Mesendoderm (in vitro differentiated cells): ENCODE data around the gene CHD9.

Experiments
- DNase-seq: peaks from one replicate; pipeline ENCODE4 v3.0.0; 2013
- H2AK5ac ChIP-seq: 2 replicates; pipeline ENCODE4 v1.6.1; 2013; ENCODE audit warnings: low read length, inconsistent platforms
- H2BK120ac ChIP-seq: 2 replicates; pipeline ENCODE4 v1.6.1; 2013; ENCODE audit warnings: low read depth, mild to moderate bottlenecking, low read length, moderate library complexity, mixed read lengths
- H2BK15ac ChIP-seq: replicated peaks from 2 replicates; pipeline ENCODE4 v1.6.1; 2013; ENCODE audit warnings: low read depth, mild to moderate bottlenecking, moderate library complexity
- H2BK5ac ChIP-seq: 2 replicates; pipeline ENCODE4 v1.6.1; 2013; ENCODE audit warnings: low read length, inconsistent platforms
- H3K18ac ChIP-seq: 2 replicates; pipeline ENCODE4 v1.6.1; 2013; ENCODE audit warnings: mild to moderate bottlenecking, low read length, mixed read lengths
- H3K23ac ChIP-seq: one replicate; pipeline ENCODE4 v1.6.1; 2013; ENCODE audit warnings: low read length
- H3K27ac ChIP-seq: 2 replicates; pipeline ENCODE4 v1.5.1; 2013; ENCODE audit warnings: low read depth, mild to moderate bottlenecking, inconsistent platforms, low read length, moderate library complexity
- H3K27me3 ChIP-seq: 2 replicates; pipeline ENCODE4 v1.6.1; 2013; ENCODE audit warnings: low read length, control low read depth, mild to moderate bottlenecking, inconsistent platforms; ENCODE audit not compliant: insufficient read depth, poor library complexity
- H3K36me3 ChIP-seq: 2 replicates; pipeline ENCODE4 v1.6.1; 2013; ENCODE audit warnings: low read length, inconsistent platforms; ENCODE audit not compliant: control insufficient read depth, insufficient read depth
- H3K4ac ChIP-seq: one replicate; pipeline ENCODE4 v1.6.1; 2013; ENCODE audit warnings: low read depth, mild to moderate bottlenecking, low read length, moderate library complexity
- H3K4me1 ChIP-seq: 2 replicates; pipeline ENCODE4 v1.6.1; 2013; ENCODE audit warnings: low read depth, low read length, inconsistent platforms; ENCODE audit not compliant: control insufficient read depth
- H3K4me2 ChIP-seq: 2 replicates; pipeline ENCODE4 v1.6.1; 2013; ENCODE audit warnings: low read length
- H3K4me3 ChIP-seq: 2 replicates; pipeline ENCODE4 v1.5.1; 2013; ENCODE audit warnings: mild to moderate bottlenecking, low read length
- H3K56ac ChIP-seq: one replicate; pipeline ENCODE4 v1.6.1; 2013; ENCODE audit warnings: low read length
- H3K79me1 ChIP-seq: 2 replicates; pipeline ENCODE4 v1.6.1; 2013; ENCODE audit warnings: low read length, inconsistent platforms
- H3K79me2 ChIP-seq: 2 replicates; pipeline ENCODE4 v1.6.1; 2013; ENCODE audit warnings: mild to moderate bottlenecking, low read length; ENCODE audit not compliant: control insufficient read depth, insufficient read depth
- H3K9ac ChIP-seq: 2 replicates; pipeline ENCODE4 v1.6.1; 2013; ENCODE audit warnings: low read length, inconsistent platforms
- H4K5ac ChIP-seq: one replicate; pipeline ENCODE4 v1.6.1; 2013; ENCODE audit warnings: low read length
- H4K8ac ChIP-seq: one replicate; pipeline ENCODE4 v1.6.1; 2013; ENCODE audit warnings: low read depth, mild to moderate bottlenecking, control low read depth, low read length, moderate library complexity
- WGBS: extraction: QIAGEN DNeasy Blood & Tissue Kit; methylation state at CpG from one replicate; pipeline ENCODE4 v1.1.7; 2013; ENCODE audit warnings: low lambda C conversion rate, missing lambda C conversion rate; ENCODE audit not compliant: insufficient coverage; ENCODE audit errors: extremely low coverage; 5-methylcytosine and 5-hydroxymethylcytosine counted together

The CHD9 gene

GRCh38 chr16:53121043-53121620 is 66.3 kb downstream of the CHD9 start:
- H3K4me2 ChIP-seq: no peak overlapping the region
- H3K56ac ChIP-seq: no peak overlapping the region
- H3K23ac ChIP-seq: no peak overlapping the region
- no CpG with 5 or more reads among the region's 2 CpGs for WGBS
- H3K9ac ChIP-seq: no peak overlapping the region
- no peak overlapping the region for H4K8ac ChIP-seq
- no peaks in the 10 kb centered on the region for H3K79me2 ChIP-seq
- H3K27me3 ChIP-seq: no peaks in the 10 kb centered on the region
- H2BK5ac ChIP-seq: no peak overlapping the region
- H3K18ac ChIP-seq: no peak overlapping the region
- H2AK5ac ChIP-seq: no peak overlapping the region
- no peak overlapping the region for H3K4me3 ChIP-seq
- no peak overlapping the region for H3K4ac ChIP-seq
- H3K36me3 ChIP-seq: no peaks in the 10 kb centered on the region
- no peaks in the 10 kb centered on the region for H3K4me1 ChIP-seq
- no peak overlapping the region for H3K27ac ChIP-seq
- DNase-seq: no peak
- no peak overlapping the region for H4K5ac ChIP-seq
- no peak overlapping the region for H2BK120ac ChIP-seq
- no peaks in the 10 kb centered on the region for H3K79me1 ChIP-seq
- H2BK15ac ChIP-seq: no peak overlapping the region

- Histone ChIP-seq H2AK5ac (no peak overlapping the region), H2BK15ac (no peak overlapping the region), H3K36me3 (no peaks in the 10 kb centered on the region), H3K4me2 (no peak overlapping the region), H3K9ac (no peak overlapping the region), H4K5ac (no peak overlapping the region), H3K56ac (no peak overlapping the region), H3K23ac (no peak overlapping the region), H3K79me1 (no peaks in the 10 kb centered on the region), H2BK5ac (no peak overlapping the region), H3K27me3 (no peaks in the 10 kb centered on the region), H2BK120ac (no peak overlapping the region), H3K79me2 (no peaks in the 10 kb centered on the region), H3K27ac (no peak overlapping the region), H3K4me1 (no peaks in the 10 kb centered on the region), H4K8ac (no peak overlapping the region), H3K18ac (no peak overlapping the region), H3K4me3 (no peak overlapping the region), H3K4ac (no peak overlapping the region)
- no peak for DNase-seq
- no CpG with 5 or more reads among the region's 1 CpG for WGBS
Measured at GRCh38 chr16:53121661-53122060, 66.9 kb downstream of the CHD9 start.

- Histone ChIP-seq H4K8ac (no peak overlapping the region), H3K4me3 (no peak overlapping the region), H3K36me3 (no peaks in the 10 kb centered on the region), H3K56ac (no peak overlapping the region), H2BK120ac (no peak overlapping the region), H3K27ac (no peak overlapping the region), H3K4me1 (no peaks in the 10 kb centered on the region), H3K27me3 (no peaks in the 10 kb centered on the region), H3K79me1 (no peaks in the 10 kb centered on the region), H2BK15ac (no peak overlapping the region), H3K4me2 (no peak overlapping the region), H3K4ac (no peak overlapping the region), H4K5ac (no peak overlapping the region), H3K9ac (no peak overlapping the region), H3K79me2 (no peaks in the 10 kb centered on the region), H2BK5ac (no peak overlapping the region), H3K18ac (no peak overlapping the region), H3K23ac (no peak overlapping the region), H2AK5ac (no peak overlapping the region)
- DNase-seq: no peak
- WGBS: no CpG with 5 or more reads among the region's 3 CpGs
Measured at GRCh38 chr16:53123747-53124146, 69.0 kb downstream of the CHD9 start.

- Histone ChIP-seq H3K4me2 (no peak overlapping the region), H2BK120ac (no peak overlapping the region)
Measured at GRCh38 chr16:53126390-53126789, 71.6 kb downstream of the CHD9 start.

GRCh38 chr16:53129281-53130158 is 74.7 kb downstream of the CHD9 start:
- H3K27ac ChIP-seq: peak overlapping the region; percentile 91

More at GRCh38 chr16:53126390-53126789, 71.6 kb downstream of the CHD9 start:
- Histone ChIP-seq H3K36me3 (no peaks in the 10 kb centered on the region), H3K23ac (no peak overlapping the region), H3K27me3 (no peaks in the 10 kb centered on the region), H2BK15ac (no peak overlapping the region), H3K4me1 (no peaks in the 10 kb centered on the region), H3K79me1 (no peaks in the 10 kb centered on the region), H4K8ac (no peak overlapping the region), H3K4me3 (no peak overlapping the region), H2BK5ac (no peak overlapping the region), H4K5ac (no peak overlapping the region), H3K27ac (no peak overlapping the region), H3K79me2 (no peaks in the 10 kb centered on the region), H3K18ac (no peak overlapping the region), H3K4ac (no peak overlapping the region), H2AK5ac (no peak overlapping the region), H3K56ac (no peak overlapping the region), H3K9ac (no peak overlapping the region)
- no CpG with 5 or more reads among the region's 5 CpGs for whole genome bisulfite sequencing
- no peak for DNase-seq

More at GRCh38 chr16:53129281-53130158, 74.7 kb downstream of the CHD9 start:
- H3K36me3 ChIP-seq: no peaks in the 10 kb centered on the region
- H3K79me1 ChIP-seq: no peaks in the 10 kb centered on the region
- H3K9ac ChIP-seq: peak overlapping the region; percentile 93
- peak overlapping the region; percentile 96 for H3K56ac ChIP-seq
- H3K27me3 ChIP-seq: no peaks in the 10 kb centered on the region
- no CpG with 5 or more reads among the region's 25 CpGs for WGBS
- no peak overlapping the region for H3K23ac ChIP-seq
- no peak overlapping the region for H4K5ac ChIP-seq
- peak overlapping the region; percentile 72 for H3K18ac ChIP-seq
- H2BK120ac ChIP-seq: no peak overlapping the region
- H3K4me1 ChIP-seq: no peaks in the 10 kb centered on the region
- peak overlapping the region; percentile 75 for H3K4me3 ChIP-seq
- no peak overlapping the region for H4K8ac ChIP-seq
- H3K4me2 ChIP-seq: peak overlapping the region; percentile 97
- no peak overlapping the region for H2BK5ac ChIP-seq
- no peak overlapping the region for H2AK5ac ChIP-seq
- no peak overlapping the region for H2BK15ac ChIP-seq
- peak overlapping the region; percentile 71 for H3K4ac ChIP-seq
- no peak for DNase-seq
- H3K79me2 ChIP-seq: peaks cover 1% of the 10 kb centered on the region
